HG02981 (cell line): Measurements from ENCODE around the gene NKAIN4.

Source experiments
- ATAC-seq: cut with Tn5 transposase; IDR thresholded peaks from one replicate; pipeline ENCODE4 v1.9.1; 2021; ENCODE audit warnings: mild to moderate bottlenecking, moderate library complexity; ENCODE audit not compliant: unreplicated experiment

The NKAIN4 gene

DNA sequence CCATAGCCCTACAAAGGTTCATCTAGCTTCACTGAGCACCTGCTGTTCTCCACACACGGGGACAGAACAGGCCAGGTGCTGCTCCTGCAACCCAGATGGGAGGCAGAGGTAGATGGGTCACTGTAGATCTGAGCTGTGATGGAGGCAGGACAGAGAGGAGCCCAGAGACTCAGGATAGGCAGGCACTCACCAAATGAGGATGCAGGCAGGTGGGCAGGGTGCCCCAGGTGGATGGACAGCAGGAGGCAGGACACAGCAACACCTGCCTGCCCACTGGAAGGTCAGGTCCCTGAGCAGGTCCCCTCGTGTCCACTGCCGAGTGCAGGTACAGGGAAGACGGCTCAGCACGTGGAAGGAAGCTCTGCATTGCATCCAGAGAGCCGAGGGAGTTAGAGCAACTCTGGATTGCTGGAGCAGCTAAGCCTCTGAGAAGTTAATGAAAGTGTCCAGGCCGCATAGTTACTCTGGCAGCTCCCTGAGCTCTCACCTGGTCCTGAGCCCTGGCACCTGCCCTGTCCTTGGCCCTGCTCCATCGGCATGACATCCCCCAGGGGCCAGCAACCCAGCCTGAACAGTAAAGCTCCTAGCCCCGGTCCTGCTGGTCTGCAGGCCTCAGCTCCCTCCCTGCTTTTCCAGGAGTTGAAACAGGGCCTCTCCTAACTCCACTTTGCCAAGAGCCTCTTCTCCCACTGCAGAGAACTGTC lies 33.4 kb downstream of the NKAIN4 start:
- ATAC-seq, result no peak

DNA sequence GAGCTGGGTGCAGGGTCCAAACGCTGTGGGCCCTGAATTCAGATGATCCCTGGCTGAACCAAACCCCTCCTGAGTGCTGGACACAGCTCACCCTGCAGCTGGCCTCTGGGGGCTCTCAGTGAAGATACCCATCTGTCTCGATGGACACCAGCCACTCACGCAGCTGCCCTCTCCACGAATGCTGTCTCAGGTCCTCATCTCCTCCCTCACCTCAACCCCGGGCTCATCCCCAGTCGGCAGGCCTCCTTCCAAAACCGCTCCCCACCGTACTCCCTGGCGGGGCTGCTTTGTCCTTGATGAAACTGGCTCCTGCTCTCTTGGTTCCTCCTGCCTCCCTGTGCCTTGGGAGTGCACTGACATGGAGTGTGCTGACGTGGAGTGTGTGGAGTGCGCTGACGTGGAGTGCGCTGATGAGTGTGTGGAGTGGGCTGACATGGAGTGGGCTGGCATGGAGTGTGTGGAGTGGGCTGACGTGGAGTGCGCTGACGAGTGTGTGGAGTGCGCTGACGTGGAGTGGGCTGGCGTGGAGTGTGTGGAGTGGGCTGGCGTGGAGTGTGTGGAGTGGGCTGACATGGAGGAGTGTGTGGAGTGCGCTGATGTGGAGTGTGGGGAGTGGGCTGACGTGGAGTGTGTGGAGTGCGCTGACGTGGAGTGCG lies 34.3 kb downstream of the NKAIN4 start:
- no peak for ATAC-seq

DNA sequence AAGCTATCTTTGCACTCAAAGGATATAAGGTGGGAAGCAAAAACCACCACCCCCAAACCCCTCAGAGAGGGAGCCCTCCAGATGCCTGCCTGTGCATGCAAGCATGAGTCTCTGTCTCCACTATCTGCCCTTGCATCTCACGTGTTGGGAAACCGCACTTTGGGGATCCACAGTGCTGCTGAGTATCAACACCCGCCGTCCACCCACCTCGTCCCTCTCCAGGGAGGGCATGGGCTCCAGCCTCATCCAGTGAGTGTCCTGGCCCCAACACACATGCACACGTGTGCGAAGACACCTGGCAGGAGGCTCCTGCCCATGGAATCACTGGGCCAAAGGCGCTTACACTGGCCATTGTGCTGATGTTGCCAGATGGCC lies 34.8 kb downstream of the NKAIN4 start:
- no peak for ATAC-seq

DNA sequence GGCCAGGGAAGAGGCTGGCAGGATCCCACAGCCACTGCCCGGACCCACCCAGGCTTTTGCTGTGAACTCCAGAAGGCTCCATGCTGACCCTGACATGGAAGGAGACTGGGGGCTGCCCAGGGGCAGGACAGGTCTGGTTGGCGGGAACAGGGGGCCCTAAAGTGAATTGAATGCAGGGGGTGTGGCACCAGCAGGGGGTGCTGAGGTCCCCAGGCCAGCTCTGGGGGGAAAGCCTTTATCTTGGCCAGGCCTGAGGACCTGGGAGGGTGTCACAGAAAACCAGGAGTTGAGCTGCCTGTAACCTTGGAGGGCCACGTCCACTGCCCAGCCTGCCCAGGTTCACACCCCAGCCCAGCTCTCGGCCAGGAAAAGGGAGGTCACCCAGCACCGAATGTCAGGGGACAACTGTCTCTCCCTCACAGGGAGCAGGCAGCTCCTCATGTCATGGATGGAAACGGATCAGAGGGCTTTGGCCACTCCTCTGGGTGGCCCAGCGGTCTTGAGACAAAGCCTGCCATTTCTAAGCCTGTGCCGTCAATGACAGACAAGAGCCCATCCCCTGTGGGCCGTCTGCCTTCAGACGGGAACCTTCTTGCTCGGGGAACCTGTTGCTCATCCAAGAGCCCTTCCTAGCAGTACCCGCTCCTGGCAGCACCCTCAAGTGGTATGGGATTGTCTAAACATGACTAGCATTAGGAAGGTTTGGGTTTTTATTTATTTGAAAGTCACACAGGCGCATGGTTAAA lies 35.4 kb downstream of the NKAIN4 start:
- no peak for ATAC-seq

DNA sequence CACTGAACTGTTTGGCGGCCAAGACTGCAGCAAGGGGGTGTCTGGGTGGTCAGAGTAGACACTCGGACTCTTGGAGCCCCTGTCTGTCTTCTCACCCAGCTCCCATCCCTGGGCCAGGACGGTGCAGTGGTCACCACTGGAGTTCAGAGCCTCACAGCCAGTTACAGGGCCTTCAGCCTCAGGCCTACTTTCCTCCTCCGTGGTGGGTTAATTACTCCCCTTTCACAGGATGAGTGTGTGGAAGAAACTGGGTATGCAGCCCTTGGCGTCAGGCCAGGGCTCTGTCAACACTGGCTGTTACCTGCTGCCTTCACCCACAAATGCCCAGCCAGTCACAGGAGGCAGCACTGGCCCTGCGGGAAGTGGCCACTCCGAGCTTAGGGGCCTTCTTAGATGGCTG lies 36.6 kb downstream of the NKAIN4 start:
- ATAC-seq, result no peak

DNA sequence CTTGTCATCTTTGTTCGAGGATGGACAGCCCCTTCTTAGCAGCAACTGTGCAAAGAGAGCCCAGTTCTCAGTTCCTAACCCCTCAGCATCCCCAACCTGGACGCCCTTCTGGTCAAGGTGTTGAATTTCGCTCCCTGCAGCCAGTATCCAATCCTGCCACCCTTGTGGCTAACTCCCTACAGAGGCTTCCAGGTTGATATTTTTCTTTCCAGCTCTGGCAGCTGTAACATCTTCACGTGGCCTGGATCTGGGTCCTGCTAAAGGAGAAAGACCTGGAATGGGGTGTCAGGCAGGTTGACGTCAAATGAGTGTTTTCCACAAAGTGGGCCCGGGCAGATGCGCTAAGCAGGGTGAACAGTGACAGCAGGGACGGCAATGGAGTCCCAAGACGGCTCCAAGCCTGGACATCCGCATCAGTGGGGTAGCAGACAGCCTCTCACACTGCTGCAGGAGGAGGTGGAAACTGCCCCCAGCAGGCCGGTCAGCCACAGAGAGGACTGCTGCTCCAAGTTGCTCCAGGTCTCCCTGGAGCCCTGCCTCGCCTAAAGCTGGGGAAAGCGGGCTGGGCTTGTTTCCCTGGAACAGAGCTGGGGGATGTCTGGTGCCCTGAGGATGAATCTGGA lies 37.3 kb downstream of the NKAIN4 start:
- ATAC-seq, result no peak

DNA sequence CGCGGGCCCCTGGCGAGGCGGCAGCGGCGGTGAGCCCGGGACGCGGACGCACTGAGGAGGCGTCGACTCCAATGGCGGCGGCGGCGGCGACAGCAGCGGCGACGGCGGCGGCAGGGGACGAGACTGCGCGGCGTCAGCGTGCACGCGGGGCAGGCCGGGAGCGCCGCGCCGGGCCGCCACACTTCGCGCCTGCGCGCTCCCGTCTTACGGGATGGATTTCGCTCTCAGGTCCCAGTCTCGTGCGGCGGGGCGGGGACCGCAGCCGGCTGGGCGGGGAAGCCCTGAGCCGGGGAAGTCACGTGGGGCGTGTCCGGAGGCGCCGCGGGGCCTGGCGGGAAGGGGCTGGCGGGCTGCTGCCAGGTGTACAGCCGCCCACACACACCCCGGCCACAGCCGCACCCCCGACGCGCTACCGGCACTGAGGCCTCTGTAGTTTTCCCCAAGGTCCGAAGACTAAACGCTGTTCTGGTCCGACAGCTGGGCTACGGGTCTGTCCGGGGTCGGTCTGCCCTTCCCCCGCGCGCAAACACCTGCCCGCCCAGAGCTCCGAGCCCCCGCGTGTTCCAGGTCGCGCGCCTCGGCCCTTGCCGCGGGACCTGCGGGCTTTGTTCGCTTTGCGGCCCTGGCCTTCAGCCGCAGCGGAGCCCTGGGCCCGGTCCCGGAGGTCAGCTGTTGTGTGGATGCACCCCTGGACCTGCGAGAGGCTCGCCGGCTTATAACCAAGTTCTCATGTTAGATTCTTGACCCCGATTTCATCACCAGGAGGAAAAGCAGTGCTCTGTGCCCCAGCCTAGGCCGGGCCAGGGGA lies 38.0 kb downstream of the NKAIN4 start, which contains the start of gene YTHDF1:
Gene YTHDF1, minus strand, starts transcription at position 91 of the 808 bp plus-strand sequence. CDS start 239 bp downstream, outside the sequence.
- ATAC-seq, result peak; percentile 86

DNA sequence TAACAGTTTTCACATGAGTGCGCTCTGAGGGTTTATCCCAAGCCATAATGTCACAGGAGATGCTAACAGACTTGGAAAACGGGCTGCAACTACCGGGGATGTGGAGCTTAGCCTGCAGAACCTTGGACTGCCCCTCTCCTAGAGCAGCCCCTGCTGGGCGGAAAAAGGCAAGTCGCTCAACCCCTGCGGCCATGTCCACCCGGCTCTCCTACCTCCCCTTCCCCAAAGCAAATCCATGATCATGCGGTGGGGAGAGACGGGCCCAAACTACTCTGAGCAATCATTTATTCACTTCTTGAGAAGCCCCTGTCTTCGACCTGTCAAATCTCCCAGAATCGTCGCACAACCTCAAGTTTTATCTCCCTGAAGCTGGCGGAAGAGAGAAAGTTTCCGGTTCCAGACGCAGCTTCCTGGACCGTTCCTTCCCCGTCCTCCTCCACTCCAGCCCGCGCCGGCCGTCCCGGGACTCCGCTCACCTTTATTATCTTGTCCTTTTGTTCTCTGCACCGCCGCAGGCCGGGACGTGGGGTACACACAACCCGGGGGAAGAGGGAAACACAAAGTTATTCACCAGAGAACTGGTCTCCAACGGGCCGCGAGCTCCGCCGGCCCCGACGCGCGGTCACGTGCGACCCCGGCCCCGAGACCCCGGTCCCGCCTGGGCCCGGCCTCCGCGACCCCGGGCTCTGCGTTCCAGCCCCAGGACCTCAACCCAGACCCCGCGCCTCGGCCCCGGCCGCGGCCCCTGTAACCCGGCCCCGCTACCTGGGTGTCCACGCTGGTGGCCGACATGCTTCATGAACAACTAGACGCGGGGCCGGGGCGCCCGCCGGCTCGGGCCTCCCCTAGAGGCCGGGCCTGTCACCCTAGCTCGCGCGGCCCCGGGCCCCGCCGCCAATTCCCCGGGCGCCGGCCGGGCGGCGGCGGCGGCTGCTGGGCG lies 38.9 kb downstream of the NKAIN4 start:
- ATAC-seq, result no peak

DNA sequence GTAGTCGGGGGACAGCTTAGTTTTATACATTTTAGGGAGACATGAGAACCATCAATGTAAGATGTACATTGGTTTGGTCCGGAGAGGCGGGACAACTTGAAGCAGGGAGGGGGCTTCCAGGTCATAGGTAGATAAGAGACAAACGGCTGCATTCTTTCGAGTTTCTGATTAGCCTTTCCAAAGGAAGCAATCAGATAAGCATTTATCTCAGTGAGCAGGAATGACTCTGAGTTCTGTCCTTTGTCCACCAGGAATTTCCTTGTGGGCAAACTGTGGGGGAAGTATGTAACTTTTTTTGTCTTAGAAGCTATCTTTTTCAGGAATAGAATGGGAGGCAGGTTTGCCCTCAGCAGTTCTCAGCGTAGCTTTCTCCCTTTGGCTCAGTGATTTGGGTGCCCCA lies 39.7 kb downstream of the NKAIN4 start:
- no peak for ATAC-seq

DNA sequence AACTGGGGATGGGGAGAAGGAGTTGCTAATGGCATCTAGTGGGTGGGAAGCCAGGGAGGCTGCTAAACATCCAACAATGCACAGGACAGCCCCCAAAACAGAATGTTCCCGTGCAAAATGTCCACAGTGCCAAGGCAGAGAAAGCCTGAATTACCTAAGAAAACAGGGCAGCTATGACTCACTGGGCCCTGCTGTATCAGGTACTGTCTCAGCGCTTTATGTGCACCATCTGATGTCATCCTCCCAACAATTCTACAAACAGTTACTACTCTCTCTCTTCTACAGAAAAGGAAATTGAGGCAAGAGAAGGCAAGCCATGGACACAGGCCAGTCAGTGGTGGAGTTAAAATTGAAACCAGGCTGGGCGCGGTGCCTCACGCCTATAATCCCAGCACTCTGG lies 41.5 kb downstream of the NKAIN4 start:
- no peak for ATAC-seq

DNA sequence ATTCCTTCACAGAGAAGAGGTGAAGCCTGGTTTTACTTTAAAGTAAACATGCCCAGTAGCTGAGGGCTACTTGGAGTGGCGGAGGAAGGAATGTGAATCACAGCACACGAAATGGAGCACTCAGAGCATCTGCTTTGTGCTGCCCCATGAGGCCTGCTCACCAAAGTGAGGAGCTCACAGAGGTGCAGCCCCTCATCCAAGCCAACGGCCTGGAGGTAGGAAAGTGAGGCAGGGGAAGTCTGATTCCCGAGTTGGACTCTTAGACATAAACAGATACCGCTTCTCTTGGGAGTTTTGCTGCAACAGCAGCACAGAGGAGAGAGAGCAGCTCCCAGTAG lies 41.9 kb downstream of the NKAIN4 start:
- no peak for ATAC-seq

DNA sequence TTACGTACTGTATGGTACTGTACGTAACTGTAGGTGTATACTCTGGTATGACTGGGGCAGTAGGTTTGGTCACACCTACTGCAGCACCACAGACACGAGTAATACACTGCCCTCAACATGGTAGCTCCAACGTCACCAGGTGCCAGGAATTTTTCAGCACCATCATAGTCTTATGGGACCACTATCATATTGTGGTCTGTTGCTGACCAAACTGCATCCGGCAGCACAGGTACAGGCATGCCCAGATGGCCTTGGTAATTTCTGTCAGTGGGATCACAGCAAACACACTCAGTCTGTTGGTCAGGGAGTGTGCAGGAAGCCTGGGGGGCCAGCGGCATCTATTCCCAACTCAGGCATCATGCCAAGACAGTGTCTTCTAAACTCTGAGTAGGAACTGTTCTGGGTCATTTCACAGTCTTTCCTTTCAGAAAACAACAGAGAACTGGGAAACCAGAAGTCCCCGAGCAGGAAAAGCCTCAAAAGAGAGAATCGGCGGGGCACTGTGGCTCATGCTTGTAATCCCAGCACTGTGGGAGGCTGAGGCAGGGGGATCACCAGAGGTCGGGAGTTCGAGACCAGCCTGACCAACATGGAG lies 44.2 kb downstream of the NKAIN4 start:
- ATAC-seq, result no peak

DNA sequence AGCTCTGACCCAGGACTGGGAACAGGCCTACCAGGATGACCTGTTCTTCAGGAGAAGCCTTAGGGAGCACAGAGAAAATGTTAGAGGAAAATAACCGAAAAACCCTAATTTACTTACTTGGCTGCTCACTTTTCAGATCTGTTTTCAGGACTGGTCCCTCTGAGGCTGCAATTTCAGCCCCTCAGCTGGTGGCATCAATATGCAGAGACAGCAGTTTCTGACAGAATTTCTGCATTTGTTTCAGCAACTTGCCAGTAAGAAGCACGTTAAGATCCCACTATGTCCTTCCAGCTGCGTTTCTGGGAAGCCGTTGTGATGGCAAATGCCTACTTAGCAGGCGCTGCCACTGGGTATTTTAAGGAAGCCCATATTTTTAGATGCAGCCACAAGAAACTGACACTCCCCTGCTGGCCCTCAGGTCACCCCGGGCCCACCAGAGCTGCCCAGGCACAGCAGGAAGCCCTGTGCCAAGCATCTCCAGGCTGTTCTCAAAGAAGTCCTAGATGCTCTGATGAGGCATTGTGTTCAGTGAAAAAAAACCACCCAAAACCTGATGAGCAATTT lies 45.8 kb downstream of the NKAIN4 start:
- ATAC-seq, result no peak

DNA sequence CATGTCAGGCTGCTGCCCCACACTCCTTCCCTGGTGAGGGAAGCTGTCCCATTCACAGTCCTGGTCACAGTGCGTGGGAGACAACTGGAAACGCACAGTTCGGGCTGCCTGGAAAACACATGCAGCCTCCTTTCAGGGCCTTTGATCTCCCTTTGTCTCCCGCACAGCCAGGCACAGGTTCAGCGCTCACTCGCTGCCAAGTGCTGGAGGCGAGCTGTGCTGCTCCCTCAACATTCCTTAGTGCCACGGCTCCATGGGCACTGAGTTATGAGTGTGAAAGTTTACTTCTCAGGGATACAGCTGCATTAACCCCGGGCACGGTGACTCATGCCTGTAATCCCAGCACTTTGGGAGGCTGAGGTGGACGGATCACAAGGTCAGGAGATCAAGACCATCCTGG lies 47.4 kb downstream of the NKAIN4 start:
- ATAC-seq, result no peak

DNA sequence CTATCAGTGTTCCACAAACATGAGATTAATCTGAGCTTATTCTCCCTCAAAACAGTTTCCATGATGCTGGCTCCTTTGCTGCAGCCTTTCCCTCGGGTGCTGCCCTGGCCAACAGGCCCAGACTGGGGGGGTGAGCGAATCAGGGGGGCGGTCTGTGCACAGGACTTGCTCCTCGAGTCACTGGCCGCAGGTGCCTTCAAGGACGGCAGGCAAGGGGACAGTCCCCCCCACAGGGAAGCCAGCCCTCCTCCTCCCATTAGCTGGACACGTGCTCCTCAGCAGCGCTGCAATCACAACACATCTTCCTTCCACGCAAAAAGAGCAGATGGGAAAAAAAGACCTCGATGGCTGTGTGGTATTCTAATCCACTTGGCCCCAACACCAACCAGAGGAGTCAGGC lies 48.4 kb downstream of the NKAIN4 start:
- no peak for ATAC-seq

DNA sequence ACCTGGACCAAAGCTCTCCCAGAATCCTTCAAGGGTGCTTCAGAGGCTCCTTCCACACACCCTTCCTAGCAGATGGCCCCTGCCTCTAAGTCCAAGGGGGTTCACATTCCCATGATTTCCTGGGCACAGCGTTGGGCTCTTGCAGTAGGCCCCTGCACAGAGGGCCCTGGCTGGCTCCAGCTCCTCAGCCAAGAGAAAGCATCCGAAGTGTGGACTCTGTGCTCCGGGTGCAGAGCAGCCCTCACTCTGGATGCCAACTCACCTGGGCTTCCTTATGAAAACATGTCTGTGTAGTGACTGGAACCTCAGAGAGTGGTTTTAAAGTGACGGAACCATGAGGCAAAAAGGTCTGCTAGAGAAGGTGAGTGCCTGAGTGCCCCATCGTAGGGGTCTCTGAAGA lies 49.9 kb downstream of the NKAIN4 start:
- ATAC-seq, result no peak

DNA sequence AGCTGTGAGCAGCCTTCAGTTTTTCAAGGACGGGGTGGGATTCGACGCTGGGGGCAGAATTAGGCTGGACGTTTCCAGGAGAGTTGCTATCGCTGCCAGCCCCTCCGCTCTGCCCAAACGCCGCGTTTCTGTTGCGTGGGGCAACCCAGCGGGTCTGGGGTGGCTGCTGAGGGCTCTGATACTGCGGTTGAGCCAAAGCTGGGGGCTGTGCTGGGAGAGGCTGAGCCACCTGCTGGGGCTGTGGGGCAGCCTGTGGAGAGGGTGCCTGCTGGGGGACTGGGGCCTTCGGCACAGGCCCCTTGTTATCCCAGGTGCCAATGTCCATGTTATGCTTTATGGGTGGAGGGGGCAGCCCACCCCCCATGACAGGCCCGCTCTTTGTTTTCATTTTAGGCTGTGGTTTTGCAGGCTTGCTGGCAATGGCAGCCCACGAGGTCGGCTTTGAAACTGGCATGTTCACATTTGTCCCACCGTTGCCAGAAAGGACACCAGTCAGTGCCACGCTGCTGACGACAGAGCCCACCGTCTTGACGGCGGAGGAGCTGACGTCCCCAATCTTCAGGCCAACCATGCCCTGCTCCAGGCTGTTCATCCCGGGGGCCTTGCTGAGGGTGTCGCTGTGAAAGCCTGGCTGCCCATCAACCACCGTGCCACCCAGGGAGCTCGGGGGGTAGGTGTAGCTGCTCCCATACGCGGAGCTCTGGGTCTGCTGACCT lies 51.3 kb downstream of the NKAIN4 start:
- no peak for ATAC-seq

DNA sequence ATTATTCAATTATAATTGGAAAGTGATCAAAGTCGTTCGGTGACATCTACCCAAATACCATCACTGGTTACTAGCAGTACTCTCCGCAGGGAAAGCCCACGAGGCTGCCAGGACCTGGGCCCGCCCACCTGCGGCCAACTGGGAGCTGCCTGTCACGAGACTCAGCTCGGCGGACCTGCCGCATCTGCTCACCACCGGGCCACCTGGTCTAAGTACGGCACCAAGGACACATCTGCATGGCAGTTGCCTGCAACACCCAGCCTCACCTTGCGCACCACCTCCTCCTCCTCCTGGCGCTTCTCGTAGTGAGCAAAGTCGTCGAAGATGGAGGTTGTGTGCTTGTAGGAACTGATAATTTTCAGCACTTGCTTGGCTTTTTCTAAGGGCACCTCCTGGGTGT lies 52.2 kb downstream of the NKAIN4 start:
- ATAC-seq, result no peak
